ENCODE results near the gene FAM180B.

The FAM180B gene, protein sequence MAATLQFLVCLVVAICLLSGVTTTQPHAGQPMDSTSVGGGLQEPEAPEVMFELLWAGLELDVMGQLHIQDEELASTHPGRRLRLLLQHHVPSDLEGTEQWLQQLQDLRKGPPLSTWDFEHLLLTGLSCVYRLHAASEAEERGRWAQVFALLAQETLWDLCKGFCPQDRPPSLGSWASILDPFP

GRCh38 chr11:47586098-47586855 lies at the start of gene FAM180B:
TSS of gene FAM180B (plus strand) at chr11:47586678. CDS start at chr11:47586769, 91 bp downstream.
- Histone ChIP-seq H2AFZ (ENCODE audit: low read length) (no peak within 1 kb of the TSS), H3F3A (ENCODE audit: insufficient read depth, low read length) (0 out of 2 replicates have a peak, but pooled peaks cover 4% of the 10 kb centered on the region), H3K27ac (ENCODE audit: low read depth, low read length, poor library complexity, severe bottlenecking) (no peak within 1 kb of the TSS), H3K4me2 (ENCODE audit: low read length) (no peak within 1 kb of the TSS), H3K4me3 (ENCODE audit: low read depth, low read length, poor library complexity, severe bottlenecking) (no peak within 1 kb of the TSS), H3K4me1 (ENCODE audit: insufficient read depth, low read length, severe bottlenecking) (no peaks in the 10 kb centered on the region), H3K9ac (ENCODE audit: low read length) (no peak within 1 kb of the TSS), H3K9me2 (ENCODE audit: low read depth, low read length) (no peaks in the 10 kb centered on the region), H3K9me3 (ENCODE audit: low read length) (no peaks in the 10 kb centered on the region), H3K27me3 (ENCODE audit: insufficient read depth, low read length) (no peaks in the 10 kb centered on the region), H4K20me1 (ENCODE audit: insufficient read depth, low read length) (no peaks in the 10 kb centered on the region), H3K79me2 (ENCODE audit: insufficient read depth, low read length) (no peaks in the 10 kb centered on the region), H3K36me3 (ENCODE audit: insufficient read depth, low read length) (peaks cover 41% of the 10 kb centered on the region)
- no peak for TF ChIP-seq EZH2 (IDR thresholded peaks at IDR 0.05; ENCODE audit: borderline replicate concordance, low read length)
- TF ChIP-seq CTCF (IDR thresholded peaks at IDR 0.05; ENCODE audit: low read length): no peak

- no peak for TF ChIP-seq CTCF (IDR thresholded peaks at IDR 0.05; ENCODE audit: low read length)
- TF ChIP-seq EZH2 (IDR thresholded peaks at IDR 0.05; ENCODE audit: borderline replicate concordance, low read length): no peak
- no peaks in the 10 kb centered on the region for H3K9me2 ChIP-seq (ENCODE audit: low read depth, low read length)
- H4K20me1 ChIP-seq (ENCODE audit: insufficient read depth, low read length): peaks cover 7% of the 10 kb centered on the region; the same call in 1 of the 2 replicates
Measured at GRCh38 chr11:47536915-47537314, 49.6 kb upstream of the FAM180B start.

DNA sequence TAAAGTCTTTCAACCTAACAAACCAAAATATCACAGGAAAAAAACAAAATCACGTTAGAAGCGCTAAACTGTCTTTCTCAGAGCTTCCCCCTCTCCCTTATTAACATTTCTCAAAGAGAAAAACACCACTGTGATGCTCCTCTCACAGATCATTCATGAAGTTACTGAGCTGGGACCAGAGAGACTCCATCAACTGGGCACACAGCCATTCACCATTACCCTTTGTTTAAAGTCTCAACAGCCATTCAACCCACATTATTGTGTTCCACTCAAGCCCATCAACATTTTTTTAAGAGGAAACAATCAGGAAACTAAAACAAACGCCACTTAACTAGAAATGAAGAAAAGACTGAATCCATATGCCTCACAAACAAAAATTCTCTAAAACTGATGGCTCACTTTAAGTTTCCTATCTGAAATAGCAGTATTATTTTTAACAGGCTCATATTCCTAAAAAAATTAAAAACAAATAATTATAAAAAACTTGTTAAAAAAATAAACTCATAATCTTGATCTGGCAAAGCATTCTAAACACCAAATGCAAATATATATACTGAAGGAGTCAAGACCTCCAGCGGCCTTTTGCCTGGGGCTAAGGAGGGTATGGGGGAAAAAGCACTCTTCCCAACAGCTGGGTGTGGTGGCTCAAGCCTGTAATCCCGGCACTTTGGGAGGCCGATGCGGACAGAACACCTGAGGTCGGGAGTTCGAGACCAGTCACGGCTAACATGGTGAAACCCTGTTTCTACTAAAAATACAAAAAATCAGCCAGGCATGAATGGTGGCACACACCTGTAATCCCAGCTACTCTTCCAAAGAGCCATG lies 47.5 kb upstream of the FAM180B start:
- Histone ChIP-seq H3K4me2 (ENCODE audit: low read length) (no peak overlapping the region; the same call in 1 of the 2 replicates), H3K9me2 (ENCODE audit: low read depth, low read length) (no peaks in the 10 kb centered on the region), H3K4me1 (ENCODE audit: insufficient read depth, low read length, severe bottlenecking) (peaks cover 52% of the 10 kb centered on the region), H3K79me2 (ENCODE audit: insufficient read depth, low read length) (peaks cover 99% of the 10 kb centered on the region), H3F3A (ENCODE audit: insufficient read depth, low read length) (no peaks in the 10 kb centered on the region), H3K36me3 (ENCODE audit: insufficient read depth, low read length) (peaks cover 23% of the 10 kb centered on the region; the same call in 1 of the 2 replicates), H4K20me1 (ENCODE audit: insufficient read depth, low read length) (peaks cover 3% of the 10 kb centered on the region; the same call in 1 of the 2 replicates), H3K27me3 (ENCODE audit: insufficient read depth, low read length) (no peaks in the 10 kb centered on the region), H2AFZ (ENCODE audit: low read length) (no peak overlapping the region), H3K4me3 (ENCODE audit: low read depth, low read length, poor library complexity, severe bottlenecking) (no peak overlapping the region), H3K9me3 (ENCODE audit: low read length) (no peaks in the 10 kb centered on the region), H3K9ac (ENCODE audit: low read length) (no peak overlapping the region), H3K27ac (ENCODE audit: low read depth, low read length, poor library complexity, severe bottlenecking) (peak overlapping the region; percentile 35)
- no peak for TF ChIP-seq CTCF (IDR thresholded peaks at IDR 0.05; ENCODE audit: low read length)
- TF ChIP-seq EZH2 (IDR thresholded peaks at IDR 0.05; ENCODE audit: borderline replicate concordance, low read length): no peak

More at GRCh38 chr11:47536915-47537314, 49.6 kb upstream of the FAM180B start:
- H3K4me2 ChIP-seq (ENCODE audit: low read length): no peak overlapping the region
- H3K4me3 ChIP-seq (ENCODE audit: low read depth, low read length, poor library complexity, severe bottlenecking): no peak overlapping the region
- H3K9me3 ChIP-seq (ENCODE audit: low read length): no peaks in the 10 kb centered on the region
- peaks cover 16% of the 10 kb centered on the region; the same call in 1 of the 2 replicates for H3K36me3 ChIP-seq (ENCODE audit: insufficient read depth, low read length)
- no peaks in the 10 kb centered on the region for H3K27me3 ChIP-seq (ENCODE audit: insufficient read depth, low read length)
- no peak overlapping the region for H3K9ac ChIP-seq (ENCODE audit: low read length)
- H3F3A ChIP-seq (ENCODE audit: insufficient read depth, low read length): no peaks in the 10 kb centered on the region
- H2AFZ ChIP-seq (ENCODE audit: low read length): no peak overlapping the region
- peaks cover 60% of the 10 kb centered on the region for H3K4me1 ChIP-seq (ENCODE audit: insufficient read depth, low read length, severe bottlenecking)
- H3K79me2 ChIP-seq (ENCODE audit: insufficient read depth, low read length): peaks cover 99% of the 10 kb centered on the region
- no peak overlapping the region for H3K27ac ChIP-seq (ENCODE audit: low read depth, low read length, poor library complexity, severe bottlenecking)
